H1 (cell line): ENCODE data around the gene RASGRP1. TPM values are rescaled to one million over a fixed set of nuclear protein-coding genes. Genes with fewer than 3 reads are reported as not detected.

Experiments used
- CTCF ChIA-PET: fragments of 300-600 bp; sonication (Branson Sonifier 250); formaldehyde crosslinking; loops from one replicate; lab custom pipeline; 2021; ENCODE audit not compliant: partially characterized antibody; lab: Charles Lee
- POLR2A ChIA-PET: fragments of 300-600 bp; sonication (Branson Sonifier 250); formaldehyde crosslinking; loops from one replicate; lab custom pipeline; 2021; ENCODE audit warnings: inconsistent platforms; ENCODE audit not compliant: partially characterized antibody; lab: Charles Lee
- DNase-seq, 2 experiments: peaks; one replicate each; pipeline versions ENCODE4 v3.0.0 to v3.0.0-alpha.2; 2010 to 2022; ENCODE audit warnings: low spot score in 2 of 2, low read depth in 1 of 2, mixed read lengths in 1 of 2
- FAIRE-seq: peaks from 2 replicates; lab custom pipeline; 2011; peaks lifted over from hg19 to GRCh38; lab: Jason Lieb, UNC
- H2AFZ ChIP-seq: 2 replicates; pipeline ENCODE4 v1.8.1; 2012; ENCODE audit warnings: low read length, inconsistent platforms
- H2AK5ac ChIP-seq: 2 replicates; pipeline ENCODE4 v1.6.1; 2013; ENCODE audit warnings: low read depth, low read length
- H2BK120ac ChIP-seq: replicated peaks from 2 replicates; pipeline ENCODE3; 2013; ENCODE audit warnings: low read depth, low read length, inconsistent platforms
- H2BK12ac ChIP-seq: 2 replicates; pipeline ENCODE4 v1.6.1; 2013; ENCODE audit warnings: low read depth, low read length
- H2BK15ac ChIP-seq: 2 replicates; pipeline ENCODE4 v1.6.1; 2013; ENCODE audit warnings: low read length
- H2BK20ac ChIP-seq: 2 replicates; pipeline ENCODE4 v1.6.1; 2013; ENCODE audit warnings: low read length
- H2BK5ac ChIP-seq: 2 replicates; pipeline ENCODE4 v1.6.1; 2013; ENCODE audit warnings: low read depth, low read length
- H3K14ac ChIP-seq: 2 replicates; pipeline ENCODE4 v1.6.1; 2013; ENCODE audit warnings: inconsistent platforms; ENCODE audit not compliant: insufficient read length
- H3K18ac ChIP-seq: 2 replicates; pipeline ENCODE4 v1.6.1; 2013; ENCODE audit warnings: low read length; ENCODE audit errors: extremely low read depth
- H3K23ac ChIP-seq: 2 replicates; pipeline ENCODE4 v1.6.1; 2013; ENCODE audit warnings: inconsistent platforms; ENCODE audit not compliant: insufficient read length
- H3K23me2 ChIP-seq: 2 replicates; pipeline ENCODE4 v1.6.1; 2013; ENCODE audit warnings: low read depth, low read length
- H3K27ac ChIP-seq: 2 replicates; pipeline ENCODE4 v1.6.1; 2011; ENCODE audit warnings: low read depth, low read length, inconsistent platforms
- H3K27me3 ChIP-seq, 4 experiments: replicated peaks in 1 of 4; 1 replicate in 1 of 4; 2 replicates in 3 of 4; pipeline versions ENCODE4 v1.6.1 to v1.8.1; 2011 to 2013; ENCODE audit warnings: low read length in 3 of 4, mild to moderate bottlenecking in 3 of 4, inconsistent platforms in 2 of 4, mixed read lengths in 2 of 4, moderate library complexity in 1 of 4; ENCODE audit not compliant: control insufficient read depth in 3 of 4, insufficient read depth in 3 of 4; ENCODE audit errors: extremely low read depth in 1 of 4
- H3K36me3 ChIP-seq, 4 experiments: 2 replicates each; pipeline versions ENCODE4 v1.6.1 to v1.8.1; 2011 to 2013; ENCODE audit warnings: mild to moderate bottlenecking in 4 of 4, low read length in 3 of 4, moderate library complexity in 2 of 4, control low read depth in 1 of 4, inconsistent platforms in 1 of 4; ENCODE audit not compliant: insufficient read depth in 4 of 4, control insufficient read depth in 2 of 4
- H3K4ac ChIP-seq: replicated peaks from 2 replicates; pipeline ENCODE3; 2013; ENCODE audit warnings: low read length, low read depth, mixed read lengths, inconsistent platforms; ENCODE audit not compliant: insufficient read length
- H3K4me1 ChIP-seq, 4 experiments: replicated peaks in 1 of 4; 1 replicate in 1 of 4; 2 replicates in 3 of 4; pipeline versions ENCODE4 v1.6.1 to v1.8.1; 2011 to 2013; ENCODE audit warnings: low read length in 3 of 4, inconsistent platforms in 2 of 4, mixed read lengths in 1 of 4; ENCODE audit not compliant: insufficient read depth in 4 of 4, control insufficient read depth in 3 of 4
- H3K4me2 ChIP-seq, 2 experiments: 2 replicates each; pipeline versions ENCODE4 v1.6.1 to v1.8.1; 2011 to 2013; ENCODE audit warnings: low read depth in 2 of 2, low read length in 2 of 2, control low read depth in 1 of 2, inconsistent platforms in 1 of 2, mild to moderate bottlenecking in 1 of 2; ENCODE audit not compliant: insufficient read depth in 1 of 2
- H3K4me3 ChIP-seq, 4 experiments: fragments of 200-600, 300-600 bp in 1 of 4; sonication (generic), shearing (Covaris generic), sonication (Bioruptor Twin) in 1 of 4; 2 replicates each; pipeline versions ENCODE4 v1.5.1 to v1.8.1; 2011 to 2016; ENCODE audit warnings: low read length in 4 of 4, low read depth in 3 of 4, control low read depth in 2 of 4, inconsistent platforms in 2 of 4, mild to moderate bottlenecking in 2 of 4, mixed read lengths in 1 of 4, moderate library complexity in 1 of 4; ENCODE audit not compliant: insufficient read depth in 2 of 4; ENCODE audit errors: extremely low read depth in 1 of 4
- H3K56ac ChIP-seq: replicated peaks from 2 replicates; pipeline ENCODE3; 2013; ENCODE audit warnings: low read depth, mild to moderate bottlenecking, mixed read lengths, low read length, inconsistent platforms; ENCODE audit not compliant: insufficient read length
- H3K79me1 ChIP-seq: 2 replicates; pipeline ENCODE4 v1.6.1; 2013; ENCODE audit warnings: low read depth, low read length, control low read depth
- H3K79me2 ChIP-seq, 2 experiments: 2 replicates each; pipeline versions ENCODE4 v1.6.1 to v1.8.1; 2012 to 2013; ENCODE audit warnings: low read length in 2 of 2, mild to moderate bottlenecking in 2 of 2, inconsistent platforms in 1 of 2; ENCODE audit not compliant: insufficient read depth in 2 of 2, control insufficient read depth in 1 of 2
- H3K9ac ChIP-seq, 4 experiments: replicated peaks in 1 of 4; 1 replicate in 1 of 4; 2 replicates in 3 of 4; pipeline versions ENCODE4 v1.6.1 to v1.8.1; 2011 to 2013; ENCODE audit warnings: low read depth in 3 of 4, low read length in 3 of 4, control low read depth in 2 of 4, mild to moderate bottlenecking in 2 of 4, moderate library complexity in 2 of 4, inconsistent platforms in 1 of 4; ENCODE audit errors: extremely low read depth in 1 of 4
- H3K9me3 ChIP-seq, 2 experiments: 2 replicates each; pipeline versions ENCODE4 v1.6.1 to v1.8.1; 2012 to 2013; ENCODE audit warnings: mild to moderate bottlenecking in 2 of 2, moderate library complexity in 2 of 2, control low read depth in 1 of 2, inconsistent platforms in 1 of 2, low read depth in 1 of 2, low read length in 1 of 2, mixed read lengths in 1 of 2; ENCODE audit not compliant: insufficient read depth in 2 of 2
- H4K20me1 ChIP-seq, 2 experiments: replicated peaks in 1 of 2; 2 replicates each; pipeline versions ENCODE3 to v1.8.1; 2011 to 2013; ENCODE audit warnings: inconsistent platforms in 2 of 2, low read length in 2 of 2, mild to moderate bottlenecking in 1 of 2; ENCODE audit not compliant: insufficient read depth in 2 of 2, control insufficient read depth in 1 of 2
- H4K5ac ChIP-seq: 2 replicates; pipeline ENCODE4 v1.6.1; 2013; ENCODE audit warnings: low read length, low read depth, mixed read lengths, inconsistent platforms; ENCODE audit not compliant: insufficient read length
- H4K8ac ChIP-seq: 2 replicates; pipeline ENCODE4 v1.8.0; 2013; ENCODE audit warnings: mild to moderate bottlenecking, moderate library complexity, low read length, inconsistent platforms; ENCODE audit not compliant: insufficient read depth; ENCODE audit errors: extremely low read depth
- H4K91ac ChIP-seq: replicated peaks from 2 replicates; pipeline ENCODE3; 2013; ENCODE audit warnings: low read length, mixed read lengths, inconsistent platforms; ENCODE audit not compliant: insufficient read length
- SIN3A ChIP-seq, 2 experiments: IDR thresholded peaks in 1 of 2; conservative IDR thresholded peaks in 1 of 2; 2 replicates each; pipeline ENCODE4 v1.6.1; 2011 to 2012; ENCODE audit warnings: low read length in 2 of 2, improper control_type of control experiment in 1 of 2, low read depth in 1 of 2, mild to moderate bottlenecking in 1 of 2
- WGBS, 2 experiments: shearing (Covaris generic) in 1 of 2; methylation state at CpG; one replicate each; pipeline versions ENCODE4 v1.1.6 to v1.1.7; 2013 to 2015; ENCODE audit warnings: low lambda C conversion rate in 2 of 2, mixed read lengths in 2 of 2, inconsistent platforms in 1 of 2, low coverage in 1 of 2, missing lambda C conversion rate in 1 of 2; ENCODE audit not compliant: insufficient replicate concordance in 2 of 2, insufficient coverage in 1 of 2, insufficient read length in 1 of 2; ENCODE audit errors: extremely low coverage in 1 of 2, missing lambda C conversion rate in 1 of 2; 5-methylcytosine and 5-hydroxymethylcytosine counted together
- polyA plus RNA-seq, 7 experiments: library from polyadenylated mRNA; depleted of rRNA in 3 of 7; stranded (reverse) in 5 of 7; unstranded in 2 of 7; fragments of >200 nt in 5 of 7; fragments of 200-250 nt in 2 of 7; gene quantifications; 1 replicate in 5 of 7; 2 replicates in 1 of 7; 4 replicates in 1 of 7; pipeline versions ENCODE4 v1.2.1 to v1.2.3, GENCODE V29; 2011 to 2013; ENCODE audit warnings: missing spikeins in 2 of 7, mixed read lengths in 2 of 7
- total RNA-seq: library from RNA; stranded (reverse); fragmentation: NEBNext Ultra II Directional; extraction: Animal tissue kit (Norgen Biotek cat#: 25700); gene quantifications from 2 replicates; pipeline ENCODE4 v1.2.1, GENCODE V29; 2021

The RASGRP1 gene
- total and polyA plus RNA-seq, 2 of the 8 experiments (the other 6 are each of a cell fraction or from before 2014, with no cell fraction given): 1.1 to 2.1 TPM

DNA sequence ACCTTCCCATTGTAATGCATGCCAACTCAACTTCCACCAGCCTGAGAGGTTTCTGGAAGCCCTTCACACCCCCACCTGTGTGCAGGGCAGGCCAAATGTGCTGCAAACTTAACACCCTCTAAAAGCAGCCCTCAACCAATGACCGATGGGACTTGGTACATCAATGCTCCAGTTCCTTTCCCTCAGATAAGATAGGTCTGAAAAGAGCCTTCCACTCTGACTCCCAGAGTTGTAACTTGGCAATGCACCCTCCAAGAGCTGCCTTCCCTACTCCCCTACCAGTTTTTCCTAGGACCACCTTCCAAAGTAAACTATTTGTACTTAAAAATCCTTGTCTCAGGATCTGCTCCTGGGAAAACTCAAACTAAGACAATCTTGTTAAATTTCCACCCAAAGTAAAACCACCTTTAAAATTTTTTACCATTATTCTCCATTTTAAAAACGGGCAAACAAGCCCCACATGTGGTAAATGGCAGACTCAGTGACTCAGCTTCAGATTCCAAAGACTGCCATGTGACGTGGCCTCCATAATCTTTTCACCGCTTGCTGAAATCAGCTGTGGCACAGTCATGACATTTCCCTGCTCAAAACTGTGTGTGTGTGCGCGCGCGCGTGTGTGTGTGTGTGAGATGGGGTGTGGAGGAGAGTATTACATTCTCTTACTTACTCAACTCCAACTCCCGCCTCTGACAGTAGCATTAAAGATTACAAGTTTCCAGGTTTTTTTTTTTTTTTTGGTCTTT is 17.2 kb downstream of the RASGRP1 start:
- Histone ChIP-seq H3K9ac (no peak overlapping the region), H3K79me1 (no peaks in the 10 kb centered on the region), H3K79me2 (no peaks in the 10 kb centered on the region), H3K23me2 (no peaks in the 10 kb centered on the region), H4K8ac (peak overlapping the region; percentile 31; the same call in 1 of the 2 replicates), H3K23ac (no peak overlapping the region), H4K5ac (no peak overlapping the region), H3K27me3 (no peaks in the 10 kb centered on the region), H3K36me3 (no peaks in the 10 kb centered on the region), H2AFZ (no peak overlapping the region), H2AK5ac (no peak overlapping the region), H3K4ac (no peak overlapping the region), H3K4me3 (no peak overlapping the region), H2BK12ac (no peak overlapping the region), H2BK120ac (no peak overlapping the region), H3K56ac (no peak overlapping the region), H2BK20ac (no peak overlapping the region), H3K4me1 (peaks cover 0 to 6% (median 3%) of the 10 kb centered on the region in 4 experiments; a peak in 4 of 7 replicates), H3K9me3 (no peaks in the 10 kb centered on the region), H4K20me1 (no peaks in the 10 kb centered on the region), H4K91ac (no peak overlapping the region), H3K14ac (no peak overlapping the region), H3K18ac (no peak overlapping the region), H3K27ac (no peak overlapping the region), H2BK15ac (no peak overlapping the region), H2BK5ac (no peak overlapping the region), H3K4me2 (no peak overlapping the region)
- 91% methylated on average over 10 of the region's 10 CpGs; no CpG with 5 or more reads in 1 of the 2 experiments for WGBS, 2 experiments
- FAIRE-seq (no peak), DNase-seq (no peak)
- POLR2A ChIA-PET: no interaction called here
- CTCF ChIA-PET: interaction anchor here (0.6 to 1.1 kb wide), 2 partner anchors 259 to 624 kb away, joined by 3 to 4 read pairs; no protein-coding TSS in a partner anchor
- no peak for TF ChIP-seq SIN3A (conservative IDR thresholded peaks at IDR 0.05 in 1 of 2, IDR thresholded peaks at IDR 0.05 in 1 of 2; ENCODE audit: low read depth in 1 of 2, low read length in 2 of 2)
